Measurements from ENCODE around the gene FRMD8. TPM values are rescaled to one million over a fixed set of nuclear protein-coding genes. Genes with fewer than 3 reads are reported as not detected.
"Not testable (repeated sequence)": the region's sequence is repeated elsewhere in the genome, so short reads cannot be mapped to it uniquely, and the experiment has no call there.

Gene FRMD8
- total RNA-seq, 4 donors from 2014 or later = 19.9 to 31.5 (median 21.3) TPM

DNA sequence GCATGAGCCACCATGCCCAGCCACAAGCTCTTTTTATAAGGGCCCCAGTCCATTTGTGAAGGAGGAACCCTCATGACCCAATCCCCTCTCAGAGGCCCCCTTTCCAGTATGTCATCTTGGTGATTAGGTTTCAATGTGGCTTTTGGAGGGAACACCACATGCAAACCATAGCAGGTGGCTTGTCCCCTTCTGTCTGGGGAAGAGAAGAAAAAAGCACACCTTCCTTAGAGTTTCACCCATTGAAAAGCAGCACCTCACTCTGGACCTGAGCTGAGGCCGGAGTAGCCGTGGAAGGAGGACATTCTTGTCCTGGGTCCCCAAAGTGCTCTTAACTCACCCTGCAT, 61.6 kb downstream of the FRMD8 start:
- Histone ChIP-seq H3K27me3 (no peaks in the 10 kb centered on the region), H3K4me3 (no peak overlapping the region), H3K36me3 (peaks cover 0 to 43% of the 10 kb centered on the region in 2 donors), H3K9me3 (no peaks in the 10 kb centered on the region), H3K27ac (peak overlapping the region in 3 of 4 donors; percentile 62 to 74 (median 68)), H3K4me1 (peaks cover 0 to 34% (median 8%) of the 10 kb centered on the region in 3 donors)
- ATAC-seq = no peak
- WGBS, 2 donors (ENCODE audit: low coverage in 1 of 2) = 60% methylated on average over 1 of the region's 2 CpGs; no CpG with 5 or more reads in 1 of the 2 donors
- TF ChIP-seq POLR2A (IDR thresholded peaks at IDR 0.05) = no peak
- TF ChIP-seq POLR2AphosphoS5 (IDR thresholded peaks at IDR 0.05) = peak; percentile 46

DNA sequence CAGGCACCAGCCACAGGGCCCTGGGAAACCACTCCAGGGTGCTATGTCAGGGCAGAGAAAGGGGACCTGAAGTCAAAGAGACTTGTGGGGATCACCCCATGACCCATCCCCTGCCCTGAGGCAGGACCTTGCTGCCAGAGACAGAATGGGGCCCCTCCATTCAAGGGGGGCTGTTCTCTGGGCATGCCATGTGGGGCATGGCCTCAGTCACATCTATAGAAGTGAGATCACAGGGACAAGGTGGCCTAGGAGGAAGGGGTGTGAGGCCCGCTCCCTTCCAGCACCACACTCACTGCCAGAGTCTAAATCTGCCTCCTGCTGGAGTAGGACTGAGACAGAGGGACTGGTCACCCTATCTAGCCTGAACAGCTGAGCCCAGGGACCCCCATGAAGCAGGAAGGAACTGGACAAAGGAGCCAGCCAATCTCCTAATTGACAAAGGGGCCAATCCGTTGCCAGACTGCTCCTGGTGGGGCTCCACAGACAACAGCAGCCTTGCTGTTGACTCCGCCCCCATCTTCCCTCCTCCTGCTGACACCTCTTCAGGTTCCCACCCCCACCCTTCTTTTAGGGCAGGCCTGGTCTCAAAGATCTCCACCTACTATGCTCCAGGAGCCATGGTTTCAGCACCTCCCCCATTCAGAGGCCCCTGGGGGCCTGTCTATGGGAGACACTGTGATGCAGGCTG, 62.1 kb downstream of the FRMD8 start:
- 90% methylated on average over 2 of the region's 3 CpGs; no CpG with 5 or more reads in 1 of the 2 donors for WGBS, 2 donors (ENCODE audit: low coverage in 1 of 2)
- H3K4me1 ChIP-seq = peaks cover 0 to 34% (median 11%) of the 10 kb centered on the region in 3 donors
- H3K9me3 ChIP-seq = no peaks in the 10 kb centered on the region
- ATAC-seq = no peak
- H3K27ac ChIP-seq = peak overlapping the region in 3 of 4 donors; percentile 62 to 74 (median 68)
- peak in 1 of 2 donors; percentile 15 for TF ChIP-seq POLR2A (IDR thresholded peaks at IDR 0.05)
- peak; percentile 36 for TF ChIP-seq POLR2AphosphoS5 (IDR thresholded peaks at IDR 0.05)
- no peak for TF ChIP-seq EP300 (IDR thresholded peaks at IDR 0.05)
- TF ChIP-seq, protein P1, sequence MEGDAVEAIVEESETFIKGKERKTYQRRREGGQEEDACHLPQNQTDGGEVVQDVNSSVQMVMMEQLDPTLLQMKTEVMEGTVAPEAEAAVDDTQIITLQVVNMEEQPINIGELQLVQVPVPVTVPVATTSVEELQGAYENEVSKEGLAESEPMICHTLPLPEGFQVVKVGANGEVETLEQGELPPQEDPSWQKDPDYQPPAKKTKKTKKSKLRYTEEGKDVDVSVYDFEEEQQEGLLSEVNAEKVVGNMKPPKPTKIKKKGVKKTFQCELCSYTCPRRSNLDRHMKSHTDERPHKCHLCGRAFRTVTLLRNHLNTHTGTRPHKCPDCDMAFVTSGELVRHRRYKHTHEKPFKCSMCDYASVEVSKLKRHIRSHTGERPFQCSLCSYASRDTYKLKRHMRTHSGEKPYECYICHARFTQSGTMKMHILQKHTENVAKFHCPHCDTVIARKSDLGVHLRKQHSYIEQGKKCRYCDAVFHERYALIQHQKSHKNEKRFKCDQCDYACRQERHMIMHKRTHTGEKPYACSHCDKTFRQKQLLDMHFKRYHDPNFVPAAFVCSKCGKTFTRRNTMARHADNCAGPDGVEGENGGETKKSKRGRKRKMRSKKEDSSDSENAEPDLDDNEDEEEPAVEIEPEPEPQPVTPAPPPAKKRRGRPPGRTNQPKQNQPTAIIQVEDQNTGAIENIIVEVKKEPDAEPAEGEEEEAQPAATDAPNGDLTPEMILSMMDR (IDR thresholded peaks at IDR 0.05) = no peak
- H3K36me3 ChIP-seq = peaks cover 0 to 38% of the 10 kb centered on the region in 2 donors
- no peak overlapping the region for H3K4me3 ChIP-seq
- H3K27me3 ChIP-seq = no peaks in the 10 kb centered on the region

DNA sequence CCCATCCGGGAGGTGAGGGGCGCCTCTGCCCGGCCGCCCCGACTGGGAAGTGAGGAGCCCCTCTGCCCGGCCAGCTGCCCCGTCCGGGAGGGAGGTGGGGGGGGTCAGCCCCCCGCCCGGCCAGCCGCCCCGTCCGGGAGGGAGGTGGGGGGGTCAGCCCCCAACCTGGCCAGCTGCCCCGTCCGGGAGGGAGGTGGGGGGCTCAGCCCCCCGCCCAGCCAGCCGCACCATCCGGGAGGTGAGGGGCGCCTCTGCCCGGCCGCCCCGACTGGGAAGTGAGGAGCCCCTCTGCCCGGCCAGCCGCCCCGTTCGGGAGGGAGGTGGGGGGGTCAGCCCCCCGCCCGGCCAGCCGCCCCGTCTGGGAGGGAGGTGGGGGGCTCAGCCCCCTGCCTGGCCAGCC, 64.9 kb downstream of the FRMD8 start:
- no CpG with 5 or more reads among the region's 30 CpGs for WGBS, 2 donors (ENCODE audit: low coverage in 1 of 2)
- Histone ChIP-seq H3K36me3 (peaks cover 0 to 11% of the 10 kb centered on the region in 2 donors), H3K4me1 (peaks cover 0 to 36% (median 18%) of the 10 kb centered on the region in 3 donors)
- not testable (repeated sequence) for H3K27me3 ChIP-seq, H3K27ac ChIP-seq, ATAC-seq, H3K4me3 ChIP-seq, H3K9me3 ChIP-seq

DNA sequence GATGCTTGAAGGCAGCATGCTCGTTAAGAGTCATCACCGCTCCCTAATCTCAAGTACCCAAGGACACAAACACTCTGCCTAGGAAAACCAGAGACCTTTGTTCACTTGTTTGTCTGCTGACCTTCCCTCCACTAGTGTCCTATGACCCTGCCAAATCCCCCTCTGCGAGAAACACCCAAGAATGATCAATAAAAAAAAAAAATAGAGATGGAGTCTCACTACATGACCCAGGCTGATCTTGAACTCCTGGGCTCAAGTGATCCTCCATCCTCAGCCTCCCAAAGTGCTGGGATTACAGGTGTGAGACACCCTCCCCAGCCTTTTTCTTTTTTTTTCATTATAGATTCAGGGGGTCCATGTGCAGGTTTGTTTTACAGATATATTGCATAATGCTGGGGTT, 65.8 kb downstream of the FRMD8 start:
- H3K4me1 ChIP-seq = peaks cover 0 to 40% (median 18%) of the 10 kb centered on the region in 3 donors
- ATAC-seq, H3K4me3 ChIP-seq, H3K9me3 ChIP-seq, H3K27me3 ChIP-seq, H3K36me3 ChIP-seq: not testable (repeated sequence)
- H3K27ac ChIP-seq = peak overlapping the region in 3 of 4 donors; percentile 65 to 94 (median 88)
- WGBS, 2 donors (ENCODE audit: low coverage in 1 of 2) = 60 to 80% methylated on average over 1 of the region's 3 CpGs

DNA sequence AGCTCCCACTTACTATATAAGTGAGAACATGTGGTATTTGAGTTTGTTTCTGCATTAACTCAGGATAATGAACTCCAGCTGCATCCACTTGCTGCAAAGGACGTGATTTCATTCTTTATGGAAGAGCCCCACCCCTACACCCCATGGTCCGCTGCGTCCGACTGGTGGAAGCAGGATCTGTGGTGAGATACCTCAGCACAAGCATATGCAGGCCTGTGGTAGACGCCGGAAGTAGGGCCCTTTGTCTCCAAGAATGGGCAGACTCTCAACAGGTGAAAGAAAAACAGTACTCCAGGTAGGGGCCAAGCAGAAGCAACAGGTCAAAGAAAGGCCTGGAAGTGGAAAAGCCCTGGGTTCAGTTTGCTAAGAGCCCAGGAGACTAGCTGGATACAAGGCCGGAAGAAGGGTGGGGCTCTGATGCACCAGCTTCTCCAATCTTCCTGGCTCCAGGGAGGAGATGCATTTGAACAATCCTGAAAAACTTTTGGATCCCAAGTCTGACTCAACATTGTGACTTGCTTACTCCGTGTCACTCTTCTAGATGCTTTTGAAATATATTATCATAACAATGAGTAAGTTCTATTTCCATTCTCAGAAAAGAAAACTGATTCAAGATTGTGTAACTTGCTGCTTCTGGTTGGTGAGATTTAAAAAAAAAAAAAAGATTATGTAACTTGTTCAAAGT, 66.5 kb downstream of the FRMD8 start:
- 37 to 69% methylated on average over 4 to 6 of the region's 8 CpGs for WGBS, 2 donors (ENCODE audit: low coverage in 1 of 2)
- TF ChIP-seq POLR2AphosphoS5 (IDR thresholded peaks at IDR 0.05) (peak; percentile 61), POLR2A (IDR thresholded peaks at IDR 0.05) (no peak), EP300 (IDR thresholded peaks at IDR 0.05) (no peak)
- TF ChIP-seq, protein P1 (IDR thresholded peaks at IDR 0.05) = no peak
- peaks cover 0 to 40% (median 18%) of the 10 kb centered on the region in 3 donors for H3K4me1 ChIP-seq
- no peak overlapping the region for H3K4me3 ChIP-seq
- ATAC-seq = peak; percentile 71
- peak overlapping the region; percentile 25 to 94 (median 76) for H3K27ac ChIP-seq
- no peaks in the 10 kb centered on the region for H3K9me3 ChIP-seq
- H3K27me3 ChIP-seq = no peaks in the 10 kb centered on the region
- H3K36me3 ChIP-seq = no peaks in the 10 kb centered on the region

DNA sequence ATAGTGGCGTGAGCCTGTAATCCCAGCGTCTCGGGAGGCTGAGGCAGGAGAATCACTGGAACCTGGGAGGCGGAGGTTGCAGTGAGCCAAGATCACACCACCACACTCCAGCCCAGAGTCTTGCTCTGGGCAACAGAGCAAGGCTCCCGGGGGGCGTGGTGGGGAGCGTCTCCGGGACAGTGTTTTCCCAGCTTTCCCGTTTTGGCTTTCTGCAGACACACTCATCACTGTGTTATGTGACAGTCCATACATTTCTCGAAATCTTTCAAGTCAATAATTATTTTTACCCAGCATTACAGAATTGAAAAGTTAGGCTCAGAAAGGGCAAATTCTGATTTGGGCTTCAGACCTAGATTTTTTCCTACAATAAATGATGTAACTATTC, 67.9 kb downstream of the FRMD8 start:
- no peak for ATAC-seq
- H3K36me3 ChIP-seq = no peaks in the 10 kb centered on the region
- H3K9me3 ChIP-seq = no peaks in the 10 kb centered on the region
- peaks cover 0 to 40% (median 18%) of the 10 kb centered on the region in 3 donors for H3K4me1 ChIP-seq
- TF ChIP-seq, protein P1 (IDR thresholded peaks at IDR 0.05) = no peak
- TF ChIP-seq POLR2AphosphoS5 (IDR thresholded peaks at IDR 0.05) = no peak
- TF ChIP-seq EP300 (IDR thresholded peaks at IDR 0.05) = no peak
- TF ChIP-seq POLR2A (IDR thresholded peaks at IDR 0.05) = no peak
- peak overlapping the region in 1 of 2 donors; percentile 55 for H3K4me3 ChIP-seq
- H3K27me3 ChIP-seq = no peaks in the 10 kb centered on the region
- peak overlapping the region; percentile 64 to 94 (median 90) for H3K27ac ChIP-seq
- 17 to 25% methylated on average over 1 to 5 of the region's 10 CpGs for WGBS, 2 donors (ENCODE audit: low coverage in 1 of 2)
